Endothelial cell of umbilical vein (primary cell): ENCODE results near the gene WHRN. TPM values are rescaled to one million over a fixed set of nuclear protein-coding genes. Genes with fewer than 3 reads are reported as not detected.

ENCODE experiments used
- BruUV-seq: library from RNA; stranded (reverse); fragments of 400-500 nt; replicated peaks from 2 replicates; lab custom pipeline; 2021; lab: Mats Ljungman, UMichigan
- CTCF ChIA-PET: fragments of 300-600, 350-600 bp; sonication (Branson Sonifier 250); formaldehyde crosslinking; loops from one replicate; lab custom pipeline; 2021; ENCODE audit warnings: antibody characterized with exemption, inconsistent platforms; lab: Charles Lee
- POLR2A ChIA-PET: fragments of 300-600, 350-600 bp; sonication (Branson Sonifier 250); formaldehyde crosslinking; loops from one replicate; lab custom pipeline; 2021; ENCODE audit warnings: antibody characterized with exemption, inconsistent platforms; lab: Charles Lee
- DNase-seq: peaks from one replicate; pipeline ENCODE4 v3.0.0-alpha.2; 2011; ENCODE audit warnings: low read depth, low spot score
- FAIRE-seq: peaks from 2 replicates; lab custom pipeline; 2011; peaks lifted over from hg19 to GRCh38; lab: Jason Lieb, UNC
- H2AFZ ChIP-seq: 2 replicates; pipeline ENCODE4 v1.6.0; 2012; ENCODE audit warnings: low read depth, low read length, control low read depth, inconsistent platforms
- H3K27ac ChIP-seq: 2 replicates; pipeline ENCODE4 v1.5.1; 2011; ENCODE audit warnings: low read depth, mild to moderate bottlenecking, control low read depth, low read length, moderate library complexity; ENCODE audit not compliant: insufficient read depth
- H3K27me3 ChIP-seq, 2 experiments: 2 replicates each; pipeline versions ENCODE4 v1.6.0 to v1.6.1; 2011; ENCODE audit warnings: low read length in 2 of 2, mixed read lengths in 1 of 2; ENCODE audit not compliant: control insufficient read depth in 2 of 2, insufficient read depth in 2 of 2
- H3K36me3 ChIP-seq, 2 experiments: 2 replicates in 1 of 2; 3 replicates in 1 of 2; pipeline ENCODE4 v1.5.1; 2011; ENCODE audit warnings: low read length in 2 of 2, mild to moderate bottlenecking in 1 of 2, moderate library complexity in 1 of 2; ENCODE audit not compliant: control insufficient read depth in 2 of 2, insufficient read depth in 2 of 2; ENCODE audit errors: extremely low read depth in 1 of 2
- H3K4me1 ChIP-seq: 3 replicates; pipeline ENCODE4 v1.5.1; 2011; ENCODE audit warnings: mild to moderate bottlenecking, low read length; ENCODE audit not compliant: control insufficient read depth, insufficient read depth; ENCODE audit errors: extremely low read depth
- H3K4me2 ChIP-seq: 2 replicates; pipeline ENCODE4 v1.6.1; 2011; ENCODE audit warnings: low read length, control low read depth, mixed read lengths; ENCODE audit not compliant: insufficient read depth
- H3K4me3 ChIP-seq, 3 experiments: fragments of 200-600 bp in 1 of 3; sonication (generic), shearing (Covaris generic) in 1 of 3; replicated peaks in 1 of 3; 2 replicates each; pipeline ENCODE4 v1.5.1; 2011 to 2016; ENCODE audit warnings: control low read depth in 3 of 3, low read length in 3 of 3, mild to moderate bottlenecking in 2 of 3, inconsistent platforms in 1 of 3, low read depth in 1 of 3, moderate library complexity in 1 of 3; ENCODE audit not compliant: insufficient read depth in 1 of 3
- H3K79me2 ChIP-seq: 2 replicates; pipeline ENCODE4 v1.6.0; 2012; ENCODE audit warnings: low read length, inconsistent platforms; ENCODE audit not compliant: control insufficient read depth, insufficient read depth
- H3K9ac ChIP-seq: replicated peaks from 2 replicates; pipeline ENCODE3; 2011; ENCODE audit warnings: low read length, control low read depth; ENCODE audit not compliant: insufficient read depth; ENCODE audit errors: extremely low read depth
- H3K9me1 ChIP-seq: replicated peaks from 3 replicates; pipeline ENCODE4 v1.6.0; 2011; ENCODE audit warnings: mild to moderate bottlenecking, low read length; ENCODE audit not compliant: control insufficient read depth, insufficient read depth; ENCODE audit errors: extremely low read depth
- H3K9me3 ChIP-seq: replicated peaks from 2 replicates; pipeline ENCODE4 v1.5.1; 2012; ENCODE audit warnings: low read length, inconsistent platforms; ENCODE audit not compliant: control insufficient read depth, insufficient read depth
- H4K20me1 ChIP-seq: replicated peaks from 2 replicates; pipeline ENCODE3; 2011; ENCODE audit warnings: mild to moderate bottlenecking, low read length; ENCODE audit not compliant: control insufficient read depth, insufficient read depth; ENCODE audit errors: extremely low read depth
- GATA2 ChIP-seq: IDR thresholded peaks from 2 replicates; pipeline ENCODE4 v1.7.0; 2011; ENCODE audit warnings: low read depth, mild to moderate bottlenecking, moderate library complexity, mixed read lengths, low read length; ENCODE audit not compliant: insufficient read length, insufficient read depth
- dilution Hi-C: fragments of 300-500 bp; cut with MboI; formaldehyde crosslinking; loops from one replicate; pipeline ENCODE4 v1.15.0; 2019; ENCODE audit warnings: low sequenced_read_pairs; ENCODE audit not compliant: extremely low pct_ligation_motif_present
- intact Hi-C: fragments of 100-400 bp; cut with micrococcal nuclease; formaldehyde crosslinking; loops from one replicate; pipeline ENCODE4 v1.10.0; 2022
- polyA plus RNA-seq, 4 experiments: library from polyadenylated mRNA; depleted of rRNA in 3 of 4; stranded (reverse) in 3 of 4; unstranded in 1 of 4; fragments of >200 nt; gene quantifications; 2 replicates each; pipeline versions ENCODE4 v1.2.1 to v1.2.3, GENCODE V29; 2011 to 2012; ENCODE audit warnings: missing spikeins in 1 of 4
- total RNA-seq: library from RNA; stranded (reverse); gene quantifications from 2 replicates; pipeline ENCODE4 v1.2.3, GENCODE V29; 2021
- TF ChIP-seq, protein P1 (sequence below), 2 donors: IDR thresholded peaks; 1 replicate in 1 of 2; 2 replicates in 1 of 2; pipeline ENCODE4 v1.5.1; 2011; ENCODE audit warnings: low read length in 2 of 2, mild to moderate bottlenecking in 2 of 2, moderate library complexity in 2 of 2, control low read depth in 1 of 2, inconsistent platforms in 1 of 2, low read depth in 1 of 2; ENCODE audit not compliant: insufficient read depth in 1 of 2; ENCODE audit errors: extremely low read depth in 1 of 2

The WHRN gene
- total and polyA plus RNA-seq, 2 donors (not counting 3 experiments of a cell fraction or from before 2014, with no cell fraction given): 0.35 to 0.69 TPM

DNA sequence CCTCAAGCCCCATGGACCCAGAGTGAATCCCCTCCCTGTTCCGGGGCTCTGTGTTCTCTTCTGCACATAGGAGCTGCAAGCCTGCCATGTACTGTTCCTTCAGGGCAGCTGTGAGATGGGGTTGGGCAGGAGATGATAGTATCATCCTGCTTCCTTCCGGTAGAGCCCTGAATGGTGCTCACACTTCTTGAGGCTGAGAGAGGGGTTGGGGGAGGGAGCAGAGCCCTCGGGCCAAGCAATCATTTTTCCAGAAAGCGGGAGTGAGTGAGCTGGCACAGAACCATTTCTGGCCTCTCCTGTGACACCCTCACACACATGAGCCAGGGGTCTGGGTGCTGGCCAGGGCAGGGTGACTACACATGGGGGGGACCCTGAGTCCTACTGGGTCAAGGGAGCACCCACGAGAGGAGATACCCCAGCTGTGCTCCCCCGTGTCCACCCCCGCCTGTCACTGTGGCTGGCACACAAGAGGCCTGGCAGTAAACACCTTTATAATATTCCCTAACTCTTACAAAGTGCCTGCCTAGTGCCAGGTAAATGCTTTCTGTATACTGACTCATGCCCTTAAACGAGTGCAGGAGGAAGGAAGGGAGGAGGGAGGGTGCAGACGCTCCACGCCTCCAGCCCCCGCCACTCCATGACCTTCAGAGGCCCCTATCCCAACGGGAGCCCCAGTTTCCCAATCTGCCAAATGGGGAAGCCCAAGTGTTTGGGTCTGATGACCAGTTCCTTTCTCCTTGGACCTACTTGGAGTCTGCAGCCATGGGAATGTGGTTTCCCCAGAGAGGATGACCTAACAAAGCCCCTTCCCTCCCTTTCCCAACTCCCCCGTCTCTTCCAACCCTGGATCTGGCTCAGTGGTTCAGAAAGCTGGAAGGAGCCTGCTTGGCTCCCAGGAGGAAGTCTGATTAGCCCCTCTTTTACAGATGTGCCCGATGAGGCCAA, 133.0 kb downstream of the WHRN start:
- intact Hi-C loops (no loop called here), dilution Hi-C loops (no loop called here)
- POLR2A ChIA-PET: no interaction called here
- Histone ChIP-seq H3K36me3 (peaks cover 0 to 21% of the 10 kb centered on the region in 2 experiments), H3K27ac (peak overlapping the region; percentile 17), H3K9me1 (no peaks in the 10 kb centered on the region), H3K4me2 (peak overlapping the region; percentile 49), H3K9me3 (no peaks in the 10 kb centered on the region), H3K79me2 (no peaks in the 10 kb centered on the region), H2AFZ (peak overlapping the region; percentile 22), H3K4me3 (no peak overlapping the region), H3K9ac (no peak overlapping the region), H4K20me1 (no peaks in the 10 kb centered on the region), H3K4me1 (peaks cover 18% of the 10 kb centered on the region), H3K27me3 (no peaks in the 10 kb centered on the region)
- BruUV-seq: no TSS peak
- DNase-seq (peak; percentile 13), FAIRE-seq (peak; percentile 72)
- peak; percentile 66 for TF ChIP-seq GATA2
- TF ChIP-seq, protein P1, sequence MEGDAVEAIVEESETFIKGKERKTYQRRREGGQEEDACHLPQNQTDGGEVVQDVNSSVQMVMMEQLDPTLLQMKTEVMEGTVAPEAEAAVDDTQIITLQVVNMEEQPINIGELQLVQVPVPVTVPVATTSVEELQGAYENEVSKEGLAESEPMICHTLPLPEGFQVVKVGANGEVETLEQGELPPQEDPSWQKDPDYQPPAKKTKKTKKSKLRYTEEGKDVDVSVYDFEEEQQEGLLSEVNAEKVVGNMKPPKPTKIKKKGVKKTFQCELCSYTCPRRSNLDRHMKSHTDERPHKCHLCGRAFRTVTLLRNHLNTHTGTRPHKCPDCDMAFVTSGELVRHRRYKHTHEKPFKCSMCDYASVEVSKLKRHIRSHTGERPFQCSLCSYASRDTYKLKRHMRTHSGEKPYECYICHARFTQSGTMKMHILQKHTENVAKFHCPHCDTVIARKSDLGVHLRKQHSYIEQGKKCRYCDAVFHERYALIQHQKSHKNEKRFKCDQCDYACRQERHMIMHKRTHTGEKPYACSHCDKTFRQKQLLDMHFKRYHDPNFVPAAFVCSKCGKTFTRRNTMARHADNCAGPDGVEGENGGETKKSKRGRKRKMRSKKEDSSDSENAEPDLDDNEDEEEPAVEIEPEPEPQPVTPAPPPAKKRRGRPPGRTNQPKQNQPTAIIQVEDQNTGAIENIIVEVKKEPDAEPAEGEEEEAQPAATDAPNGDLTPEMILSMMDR (IDR thresholded peaks at IDR 0.05; ENCODE audit: extremely low read depth in 1 of 2, insufficient read depth in 1 of 2, low read depth in 1 of 2, low read length in 2 of 2): no peak
- CTCF ChIA-PET: interaction anchor here (0.8 to 1.1 kb wide), 2 partner anchors 13 to 33 kb away, joined by 3 read pairs; no protein-coding TSS in a partner anchor
